Liver (tissue), 3 donors: ENCODE results near the gene GABRD.

Experiments used
- FOXA2 ChIP-seq: IDR thresholded peaks from 2 replicates; pipeline ENCODE4 v1.6.1; 2016; ENCODE audit warnings: antibody characterized with exemption
- GABPA ChIP-seq, 2 donors: IDR thresholded peaks in 1 of 2; conservative IDR thresholded peaks in 1 of 2; 2 replicates each; pipeline ENCODE4 v1.6.1; 2016; ENCODE audit warnings: antibody characterized with exemption in 2 of 2, mild to moderate bottlenecking in 1 of 2, moderate library complexity in 1 of 2
- JUND ChIP-seq, 2 donors: IDR thresholded peaks; 2 replicates each; pipeline ENCODE4 v1.6.1; 2016; ENCODE audit warnings: antibody characterized with exemption in 2 of 2
- RAD21 ChIP-seq, 2 donors: IDR thresholded peaks; 2 replicates each; pipeline ENCODE4 v1.6.1; 2016; ENCODE audit warnings: antibody characterized with exemption in 2 of 2, mild to moderate bottlenecking in 2 of 2
- RXRA ChIP-seq, 2 donors: IDR thresholded peaks; 2 replicates each; pipeline ENCODE4 v1.6.1; 2017 to 2018; ENCODE audit warnings: antibody characterized with exemption in 2 of 2, mild to moderate bottlenecking in 1 of 2
- SP1 ChIP-seq: IDR thresholded peaks from 2 replicates; pipeline ENCODE4 v1.6.1; 2018; ENCODE audit warnings: antibody characterized with exemption, mild to moderate bottlenecking
- TAF1 ChIP-seq: conservative IDR thresholded peaks from 2 replicates; pipeline ENCODE4 v1.6.1; 2016; ENCODE audit warnings: antibody characterized with exemption, mild to moderate bottlenecking
- YY1 ChIP-seq: IDR thresholded peaks from 2 replicates; pipeline ENCODE4 v1.6.1; 2016; ENCODE audit warnings: antibody characterized with exemption, mild to moderate bottlenecking
- TF ChIP-seq, protein P1 (sequence below): IDR thresholded peaks from 2 replicates; pipeline ENCODE4 v1.6.1; 2016; ENCODE audit warnings: antibody characterized with exemption
- TF ChIP-seq, protein P2 (sequence below): fragments of 150-350 bp; IDR thresholded peaks from 2 replicates; pipeline ENCODE4 v1.5.1; 2017; ENCODE audit warnings: improper control_type of control experiment, low read depth, low read length; ENCODE audit not compliant: missing input control
- TF ChIP-seq, protein P3 (sequence below): IDR thresholded peaks from 2 replicates; pipeline ENCODE4 v1.6.1; 2016; ENCODE audit warnings: antibody characterized with exemption
- TF ChIP-seq, protein P4 (sequence below): IDR thresholded peaks from 2 replicates; pipeline ENCODE4 v1.6.1; 2016; ENCODE audit warnings: antibody characterized with exemption, mild to moderate bottlenecking
- TF ChIP-seq, protein P5 (sequence below): IDR thresholded peaks from 2 replicates; pipeline ENCODE4 v1.6.1; 2016; ENCODE audit warnings: antibody characterized with exemption
- donor health status: healthy.
- donor health status: healthy.

DNA sequence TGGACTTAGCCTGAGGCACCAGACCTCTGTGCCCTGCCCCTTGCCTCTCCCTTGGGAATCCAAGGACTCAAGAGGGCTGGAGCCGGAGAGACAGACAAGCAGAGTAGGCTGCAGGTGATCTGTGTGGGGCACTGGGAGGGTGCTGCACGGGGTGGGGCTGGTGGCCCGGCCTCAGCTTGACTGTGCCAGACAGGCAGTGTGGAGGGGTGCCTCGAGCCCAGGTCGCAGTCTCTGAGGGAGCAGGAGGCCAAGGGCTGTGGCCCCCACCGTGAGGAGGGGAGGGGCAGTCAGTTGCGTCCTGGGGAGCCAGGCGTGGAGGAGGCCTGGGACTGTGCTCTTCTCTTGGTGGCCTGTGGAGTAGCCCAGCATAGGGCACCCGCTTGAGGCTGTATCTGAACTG is 4.0 kb downstream of the GABRD start:
- TF ChIP-seq, protein P1, sequence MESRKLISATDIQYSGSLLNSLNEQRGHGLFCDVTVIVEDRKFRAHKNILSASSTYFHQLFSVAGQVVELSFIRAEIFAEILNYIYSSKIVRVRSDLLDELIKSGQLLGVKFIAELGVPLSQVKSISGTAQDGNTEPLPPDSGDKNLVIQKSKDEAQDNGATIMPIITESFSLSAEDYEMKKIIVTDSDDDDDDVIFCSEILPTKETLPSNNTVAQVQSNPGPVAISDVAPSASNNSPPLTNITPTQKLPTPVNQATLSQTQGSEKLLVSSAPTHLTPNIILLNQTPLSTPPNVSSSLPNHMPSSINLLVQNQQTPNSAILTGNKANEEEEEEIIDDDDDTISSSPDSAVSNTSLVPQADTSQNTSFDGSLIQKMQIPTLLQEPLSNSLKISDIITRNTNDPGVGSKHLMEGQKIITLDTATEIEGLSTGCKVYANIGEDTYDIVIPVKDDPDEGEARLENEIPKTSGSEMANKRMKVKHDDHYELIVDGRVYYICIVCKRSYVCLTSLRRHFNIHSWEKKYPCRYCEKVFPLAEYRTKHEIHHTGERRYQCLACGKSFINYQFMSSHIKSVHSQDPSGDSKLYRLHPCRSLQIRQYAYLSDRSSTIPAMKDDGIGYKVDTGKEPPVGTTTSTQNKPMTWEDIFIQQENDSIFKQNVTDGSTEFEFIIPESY, result no peak
- TF ChIP-seq, protein P2, sequence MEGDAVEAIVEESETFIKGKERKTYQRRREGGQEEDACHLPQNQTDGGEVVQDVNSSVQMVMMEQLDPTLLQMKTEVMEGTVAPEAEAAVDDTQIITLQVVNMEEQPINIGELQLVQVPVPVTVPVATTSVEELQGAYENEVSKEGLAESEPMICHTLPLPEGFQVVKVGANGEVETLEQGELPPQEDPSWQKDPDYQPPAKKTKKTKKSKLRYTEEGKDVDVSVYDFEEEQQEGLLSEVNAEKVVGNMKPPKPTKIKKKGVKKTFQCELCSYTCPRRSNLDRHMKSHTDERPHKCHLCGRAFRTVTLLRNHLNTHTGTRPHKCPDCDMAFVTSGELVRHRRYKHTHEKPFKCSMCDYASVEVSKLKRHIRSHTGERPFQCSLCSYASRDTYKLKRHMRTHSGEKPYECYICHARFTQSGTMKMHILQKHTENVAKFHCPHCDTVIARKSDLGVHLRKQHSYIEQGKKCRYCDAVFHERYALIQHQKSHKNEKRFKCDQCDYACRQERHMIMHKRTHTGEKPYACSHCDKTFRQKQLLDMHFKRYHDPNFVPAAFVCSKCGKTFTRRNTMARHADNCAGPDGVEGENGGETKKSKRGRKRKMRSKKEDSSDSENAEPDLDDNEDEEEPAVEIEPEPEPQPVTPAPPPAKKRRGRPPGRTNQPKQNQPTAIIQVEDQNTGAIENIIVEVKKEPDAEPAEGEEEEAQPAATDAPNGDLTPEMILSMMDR, result no peak
- TF ChIP-seq RXRA (IDR thresholded peaks at IDR 0.05), result no peak
- TF ChIP-seq JUND (IDR thresholded peaks at IDR 0.05), result no peak
- TF ChIP-seq GABPA (IDR thresholded peaks at IDR 0.05 in 1 of 2, conservative IDR thresholded peaks at IDR 0.05 in 1 of 2), result no peak
- TF ChIP-seq, protein P3, sequence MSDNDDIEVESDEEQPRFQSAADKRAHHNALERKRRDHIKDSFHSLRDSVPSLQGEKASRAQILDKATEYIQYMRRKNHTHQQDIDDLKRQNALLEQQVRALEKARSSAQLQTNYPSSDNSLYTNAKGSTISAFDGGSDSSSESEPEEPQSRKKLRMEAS, result no peak
- no peak for TF ChIP-seq SP1
- TF ChIP-seq RAD21 (IDR thresholded peaks at IDR 0.05), result no peak
- TF ChIP-seq YY1, result no peak
- TF ChIP-seq, protein P4, sequence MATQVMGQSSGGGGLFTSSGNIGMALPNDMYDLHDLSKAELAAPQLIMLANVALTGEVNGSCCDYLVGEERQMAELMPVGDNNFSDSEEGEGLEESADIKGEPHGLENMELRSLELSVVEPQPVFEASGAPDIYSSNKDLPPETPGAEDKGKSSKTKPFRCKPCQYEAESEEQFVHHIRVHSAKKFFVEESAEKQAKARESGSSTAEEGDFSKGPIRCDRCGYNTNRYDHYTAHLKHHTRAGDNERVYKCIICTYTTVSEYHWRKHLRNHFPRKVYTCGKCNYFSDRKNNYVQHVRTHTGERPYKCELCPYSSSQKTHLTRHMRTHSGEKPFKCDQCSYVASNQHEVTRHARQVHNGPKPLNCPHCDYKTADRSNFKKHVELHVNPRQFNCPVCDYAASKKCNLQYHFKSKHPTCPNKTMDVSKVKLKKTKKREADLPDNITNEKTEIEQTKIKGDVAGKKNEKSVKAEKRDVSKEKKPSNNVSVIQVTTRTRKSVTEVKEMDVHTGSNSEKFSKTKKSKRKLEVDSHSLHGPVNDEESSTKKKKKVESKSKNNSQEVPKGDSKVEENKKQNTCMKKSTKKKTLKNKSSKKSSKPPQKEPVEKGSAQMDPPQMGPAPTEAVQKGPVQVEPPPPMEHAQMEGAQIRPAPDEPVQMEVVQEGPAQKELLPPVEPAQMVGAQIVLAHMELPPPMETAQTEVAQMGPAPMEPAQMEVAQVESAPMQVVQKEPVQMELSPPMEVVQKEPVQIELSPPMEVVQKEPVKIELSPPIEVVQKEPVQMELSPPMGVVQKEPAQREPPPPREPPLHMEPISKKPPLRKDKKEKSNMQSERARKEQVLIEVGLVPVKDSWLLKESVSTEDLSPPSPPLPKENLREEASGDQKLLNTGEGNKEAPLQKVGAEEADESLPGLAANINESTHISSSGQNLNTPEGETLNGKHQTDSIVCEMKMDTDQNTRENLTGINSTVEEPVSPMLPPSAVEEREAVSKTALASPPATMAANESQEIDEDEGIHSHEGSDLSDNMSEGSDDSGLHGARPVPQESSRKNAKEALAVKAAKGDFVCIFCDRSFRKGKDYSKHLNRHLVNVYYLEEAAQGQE, result no peak
- TF ChIP-seq TAF1, result no peak
- TF ChIP-seq, protein P5, sequence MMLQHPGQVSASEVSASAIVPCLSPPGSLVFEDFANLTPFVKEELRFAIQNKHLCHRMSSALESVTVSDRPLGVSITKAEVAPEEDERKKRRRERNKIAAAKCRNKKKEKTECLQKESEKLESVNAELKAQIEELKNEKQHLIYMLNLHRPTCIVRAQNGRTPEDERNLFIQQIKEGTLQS, result no peak
- no peak for TF ChIP-seq FOXA2
